T-cell (primary cell): ENCODE results near the gene SIRT5. TPM values are rescaled to one million over a fixed set of nuclear protein-coding genes. Genes with fewer than 3 reads are reported as not detected.

ENCODE experiments used
- ATAC-seq, 4 experiments: fragments of 200-7000 bp in 3 of 4; fragments of 150-1000 bp in 1 of 4; cut with Tn5 transposase; replicated peaks in 1 of 4; 1 replicate in 3 of 4; 2 replicates in 1 of 4; pipeline ENCODE4 v1.10.0; 2021; ENCODE audit warnings: moderate library complexity in 3 of 4, mild to moderate bottlenecking in 2 of 4, moderate number of reproducible peaks in 1 of 4
- CTCF ChIA-PET, 2 donors: fragments of 300-600 bp; sonication (Branson Sonifier 250); formaldehyde crosslinking; loops; one replicate each; lab custom pipeline; 2022; ENCODE audit warnings: antibody characterized with exemption in 2 of 2; lab: Charles Lee
- POLR2A ChIA-PET, 2 donors: fragments of 300-600 bp; sonication (Branson Sonifier 250); formaldehyde crosslinking; loops; one replicate each; lab custom pipeline; 2022; ENCODE audit warnings: antibody characterized with exemption in 2 of 2; lab: Charles Lee
- DNase-seq, 35 experiments: peaks; one replicate each; pipeline versions ENCODE4 v3.0.0 to v3.0.0-alpha.2; 2013 to 2023
- H3K27ac ChIP-seq: one replicate; pipeline ENCODE4 v1.5.1; 2013; ENCODE audit warnings: low read length
- H3K27me3 ChIP-seq, 2 experiments: replicated peaks in 1 of 2; 1 replicate in 1 of 2; 2 replicates in 1 of 2; pipeline versions ENCODE4 v1.6.1 to v1.7.0; 2013; ENCODE audit warnings: low read length in 1 of 2, mixed read lengths in 1 of 2; ENCODE audit not compliant: control insufficient read depth in 2 of 2, insufficient read depth in 2 of 2; ENCODE audit errors: extremely low read depth in 1 of 2
- H3K36me3 ChIP-seq, 2 donors: 1 replicate in 1 of 2; 2 replicates in 1 of 2; pipeline versions ENCODE4 v1.6.1 to v1.7.0; 2013; ENCODE audit warnings: low read length in 1 of 2; ENCODE audit not compliant: control insufficient read depth in 2 of 2, insufficient read depth in 1 of 2; ENCODE audit errors: extremely low read depth in 1 of 2
- H3K4me1 ChIP-seq, 2 experiments: 1 replicate in 1 of 2; 2 replicates in 1 of 2; pipeline versions ENCODE4 v1.6.1 to v1.7.0; 2013; ENCODE audit warnings: low read length in 2 of 2, mixed read lengths in 1 of 2; ENCODE audit not compliant: insufficient read depth in 2 of 2, control insufficient read depth in 1 of 2; ENCODE audit errors: extremely low read depth in 1 of 2
- H3K4me3 ChIP-seq, 2 donors: 1 replicate in 1 of 2; 2 replicates in 1 of 2; pipeline versions ENCODE4 v1.5.1 to v1.7.0; 2013; ENCODE audit warnings: mild to moderate bottlenecking in 2 of 2, low read length in 1 of 2, moderate library complexity in 1 of 2; ENCODE audit not compliant: control insufficient read depth in 1 of 2; ENCODE audit errors: extremely low read depth in 1 of 2
- H3K9me3 ChIP-seq: 2 replicates; pipeline ENCODE4 v1.7.0; 2013
- H3K27ac Mint-ChIP-seq, 2 donors: one replicate each; pipeline ENCODE4 v1.8.0; 2020 to 2021; ENCODE audit warnings: mild to moderate bottlenecking in 2 of 2, mixed read lengths in 2 of 2
- H3K27me3 Mint-ChIP-seq, 2 donors: one replicate each; pipeline ENCODE4 v1.8.0; 2021 to 2022; ENCODE audit warnings: mixed read lengths in 2 of 2
- H3K36me3 Mint-ChIP-seq: one replicate; pipeline ENCODE4 v1.8.0; 2021; ENCODE audit warnings: mixed read lengths
- H3K4me1 Mint-ChIP-seq, 3 donors: one replicate each; pipeline ENCODE4 v1.8.0; 2020 to 2022; ENCODE audit warnings: mixed read lengths in 3 of 3, mild to moderate bottlenecking in 1 of 3
- H3K4me3 Mint-ChIP-seq, 3 donors: one replicate each; pipeline ENCODE4 v1.8.0; 2020 to 2022; ENCODE audit warnings: mild to moderate bottlenecking in 3 of 3, mixed read lengths in 3 of 3, moderate library complexity in 3 of 3
- H3K9me3 Mint-ChIP-seq, 3 donors: one replicate each; pipeline ENCODE4 v1.8.0; 2020 to 2022; ENCODE audit warnings: mixed read lengths in 3 of 3
- WGBS: methylation state at CpG from one replicate; pipeline ENCODE4 v1.1.5; 2013; ENCODE audit warnings: missing lambda C conversion rate; ENCODE audit not compliant: insufficient coverage; 5-methylcytosine and 5-hydroxymethylcytosine counted together
- total RNA-seq, 35 experiments: library from RNA in 6 of 35; stranded (reverse) in 6 of 35; fragments of 120-200 nt in 1 of 35; gene quantifications; one replicate each; pipeline versions ENCODE4 v1.2.1 to v1.2.4 and lab custom pipeline; 2013 to 2026

The SIRT5 gene
- total RNA-seq, 5 donors from 2014 or later (not counting 1 experiment from before 2014, with no cell fraction given): 11.7 to 21.5 (median 16.8) TPM

- no peaks in the 10 kb centered on the region for H3K27me3 ChIP-seq
- H3K4me3 ChIP-seq: peak overlapping the region; percentile 23 to 97
- CTCF ChIA-PET: interaction anchor here (0.5 to 2.7 kb wide), 33 partner anchors 11 to 493 kb away, joined by 3 to 40 read pairs (median 5); partner anchors contain the start of genes NOL7 (in 1 of the 2), RANBP9 (in 1 of the 2) and TBC1D7 (in 1 of the 2)
- DNase-seq (peak; percentile 82 to 97 (median 92)), ATAC-seq (peak; percentile 82 to 94 (median 90))
- H3K36me3 ChIP-seq: no peaks in the 10 kb centered on the region
- Mint-ChIP-seq H3K27ac (peak overlapping the region; percentile 97), H3K4me3 (peak overlapping the region; percentile 93 to 97 (median 97)), H3K9me3 (no peaks in the 10 kb centered on the region), H3K27me3 (no peaks in the 10 kb centered on the region), H3K36me3 (peaks cover 7% of the 10 kb centered on the region), H3K4me1 (peaks cover 22 to 31% (median 29%) of the 10 kb centered on the region in 3 donors)
- under 1% methylated on average over 46 of the region's 46 CpGs for WGBS
- H3K9me3 ChIP-seq: no peaks in the 10 kb centered on the region
- POLR2A ChIA-PET: interaction anchor here (0.7 to 1.5 kb wide), 5 partner anchors 41 to 246 kb away, joined by 3 to 7 read pairs (median 3); partner anchors contain the start of genes NOL7 (in 1 of the 2) and TBC1D7 (in 1 of the 2)
- peak overlapping the region; percentile 86 for H3K27ac ChIP-seq
- H3K4me1 ChIP-seq: peaks cover 4 to 18% of the 10 kb centered on the region in 2 experiments
These were observed 241 bp upstream of the SIRT5 start for GRCh38 chr6:13574149-13574570.

GRCh38 chr6:13575377-13575775, 975 bp downstream of the SIRT5 start:
- H3K4me1 Mint-ChIP-seq: peaks cover 23 to 31% (median 29%) of the 10 kb centered on the region in 3 donors
- no peaks in the 10 kb centered on the region for H3K9me3 Mint-ChIP-seq
- Histone ChIP-seq H3K9me3 (no peaks in the 10 kb centered on the region), H3K4me1 (peaks cover 4 to 18% of the 10 kb centered on the region in 2 experiments), H3K4me3 (peak overlapping the region in 1 of 2 donors; percentile 97), H3K27ac (peak overlapping the region; percentile 86), H3K27me3 (no peaks in the 10 kb centered on the region), H3K36me3 (peaks cover 0 to 4% of the 10 kb centered on the region in 2 donors)
- peak overlapping the region; percentile 97 for H3K27ac Mint-ChIP-seq
- H3K36me3 Mint-ChIP-seq: peaks cover 10% of the 10 kb centered on the region
- peak in 7 of 35 experiments; percentile 55 to 68 (median 62) for DNase-seq
- WGBS: 0% methylated on average over 1 of the region's 3 CpGs
- ChIA-PET CTCF (interaction anchor here (0.5 to 2.7 kb wide), 33 partner anchors 13 to 1672 kb away, joined by 3 to 40 read pairs (median 5); partner anchors contain the start of genes NOL7 (in 1 of the 2), RANBP9 (in 1 of the 2) and TBC1D7 (in 1 of the 2)), POLR2A (interaction anchor here in 1 of 2 donors (0.6 to 1.5 kb wide), 3 partner anchors 41 to 247 kb away, joined by 3 to 7 read pairs (median 4); partner anchors contain the start of genes NOL7 and TBC1D7)
- no peaks in the 10 kb centered on the region for H3K27me3 Mint-ChIP-seq
- H3K4me3 Mint-ChIP-seq: peak overlapping the region; percentile 93 to 97 (median 97)
- ATAC-seq: no peak

GRCh38 chr6:13576017-13576416, 1.6 kb downstream of the SIRT5 start:
- CTCF ChIA-PET: interaction anchor here in 1 of 2 donors (0.6 to 2.7 kb wide), 7 partner anchors 39 to 1671 kb away, joined by 5 to 40 read pairs (median 6); partner anchors contain the start of genes NOL7 and RANBP9

GRCh38 chr6:13577926-13578325, 3.5 kb downstream of the SIRT5 start:
- Mint-ChIP-seq H3K4me3 (no peak overlapping the region), H3K27ac (no peak overlapping the region), H3K36me3 (peaks cover 26% of the 10 kb centered on the region), H3K27me3 (no peaks in the 10 kb centered on the region), H3K4me1 (peaks cover 29 to 31% (median 30%) of the 10 kb centered on the region in 3 donors), H3K9me3 (no peaks in the 10 kb centered on the region)
- Histone ChIP-seq H3K9me3 (no peaks in the 10 kb centered on the region), H3K4me3 (no peak overlapping the region), H3K27ac (no peak overlapping the region), H3K27me3 (no peaks in the 10 kb centered on the region), H3K4me1 (peaks cover 4 to 18% of the 10 kb centered on the region in 2 experiments), H3K36me3 (peaks cover 0 to 9% of the 10 kb centered on the region in 2 donors)
- ATAC-seq (no peak), DNase-seq (no peak)
- ChIA-PET POLR2A (no interaction called here), CTCF (no interaction called here)
- whole genome bisulfite sequencing: 100% methylated on average over 1 of the region's 3 CpGs

More at GRCh38 chr6:13576017-13576416, 1.6 kb downstream of the SIRT5 start:
- Mint-ChIP-seq H3K27me3 (no peaks in the 10 kb centered on the region), H3K27ac (peak overlapping the region in 1 of 2 donors; percentile 74), H3K4me3 (peak overlapping the region; percentile 50 to 93 (median 60)), H3K4me1 (peaks cover 29 to 31% (median 29%) of the 10 kb centered on the region in 3 donors), H3K36me3 (peaks cover 16% of the 10 kb centered on the region), H3K9me3 (no peaks in the 10 kb centered on the region)
- Histone ChIP-seq H3K27ac (peak overlapping the region; percentile 86), H3K27me3 (no peaks in the 10 kb centered on the region), H3K4me3 (no peak overlapping the region), H3K9me3 (no peaks in the 10 kb centered on the region), H3K4me1 (peaks cover 4 to 18% of the 10 kb centered on the region in 2 experiments), H3K36me3 (peaks cover 0 to 4% of the 10 kb centered on the region in 2 donors)
- POLR2A ChIA-PET: no interaction called here
- no CpG with 5 or more reads among the region's 3 CpGs for WGBS
- DNase-seq: no peak
- no peak for ATAC-seq

GRCh38 chr6:13579911-13580310, 5.5 kb downstream of the SIRT5 start:
- POLR2A ChIA-PET: no interaction called here

GRCh38 chr6:13581700-13582229, 7.4 kb downstream of the SIRT5 start:
- ChIA-PET CTCF (interaction anchor here in 1 of 2 donors (0.6 to 0.8 kb wide), 2 partner anchors 17 to 213 kb away, joined by 3 to 4 read pairs; no protein-coding TSS in a partner anchor), POLR2A (interaction anchor here in 1 of 2 donors (0.7 kb wide), 1 partner anchor 25 kb away, joined by 3 read pairs; no protein-coding TSS in a partner anchor)
- Mint-ChIP-seq H3K36me3 (peaks cover 46% of the 10 kb centered on the region), H3K4me3 (no peak overlapping the region), H3K9me3 (no peaks in the 10 kb centered on the region), H3K4me1 (peaks cover 7 to 9% (median 8%) of the 10 kb centered on the region in 3 donors), H3K27ac (no peak overlapping the region), H3K27me3 (no peaks in the 10 kb centered on the region)
- WGBS: 92% methylated on average over 5 of the region's 9 CpGs
- no peaks in the 10 kb centered on the region for H3K27me3 ChIP-seq
- DNase-seq (no peak), ATAC-seq (no peak)
- no peaks in the 10 kb centered on the region for H3K9me3 ChIP-seq
- peaks cover 0 to 3% of the 10 kb centered on the region in 2 experiments for H3K4me1 ChIP-seq
- H3K27ac ChIP-seq: no peak overlapping the region
- peaks cover 0 to 18% of the 10 kb centered on the region in 2 donors for H3K36me3 ChIP-seq
- H3K4me3 ChIP-seq: no peak overlapping the region

More at GRCh38 chr6:13579911-13580310, 5.5 kb downstream of the SIRT5 start:
- WGBS: no CpG with 5 or more reads among the region's 1 CpG
- H3K27ac ChIP-seq: no peak overlapping the region
- Mint-ChIP-seq H3K27ac (no peak overlapping the region), H3K9me3 (no peaks in the 10 kb centered on the region), H3K36me3 (peaks cover 34% of the 10 kb centered on the region), H3K4me3 (no peak overlapping the region), H3K27me3 (no peaks in the 10 kb centered on the region), H3K4me1 (peaks cover 20 to 25% (median 25%) of the 10 kb centered on the region in 3 donors)
- H3K36me3 ChIP-seq: peaks cover 0 to 13% of the 10 kb centered on the region in 2 donors
- H3K4me3 ChIP-seq: no peak overlapping the region
- no peaks in the 10 kb centered on the region for H3K27me3 ChIP-seq
- DNase-seq: no peak
- H3K9me3 ChIP-seq: no peaks in the 10 kb centered on the region
- no peak for ATAC-seq
- H3K4me1 ChIP-seq: peaks cover 2 to 10% of the 10 kb centered on the region in 2 experiments
- CTCF ChIA-PET: no interaction called here
